ENCODE data around the gene ITGB5. TPM values are rescaled to one million over a fixed set of nuclear protein-coding genes. Genes with fewer than 3 reads are reported as not detected.
A peak's percentile ranks its signal among the peaks of the same experiment; 100 is the strongest.

ITGB5 gene
- total RNA-seq, 1 experiment from 2014 or later = 146 TPM

- WGBS (ENCODE audit: extremely low coverage, insufficient read length, low lambda C conversion rate) = no CpG with 5 or more reads among the region's 4 CpGs
- Histone ChIP-seq H2BK120ac (ENCODE audit: low read depth, low read length, poor library complexity, severe bottlenecking) (no peak overlapping the region), H3K27me3 (ENCODE audit: insufficient read depth, low read length) (no peaks in the 10 kb centered on the region), H3K4ac (ENCODE audit: low read depth, low read length) (no peak overlapping the region), H3K9me3 (ENCODE audit: control insufficient read depth, low read depth, low read length) (no peaks in the 10 kb centered on the region), H3K14ac (ENCODE audit: insufficient read depth, low read length) (no peak overlapping the region), H3K79me2 (ENCODE audit: insufficient read depth, low read length) (no peaks in the 10 kb centered on the region; the same call in 1 of the 2 replicates), H3K23ac (ENCODE audit: insufficient read length, low read depth, low read length) (no peak overlapping the region), H3K18ac (ENCODE audit: insufficient read length, low read depth, low read length) (no peak overlapping the region), H3K4me2 (ENCODE audit: insufficient read depth, insufficient read length, low read length) (no peak overlapping the region), H3K23me2 (ENCODE audit: insufficient read length, low read depth, low read length, poor library complexity, severe bottlenecking) (no peaks in the 10 kb centered on the region), H3T11ph (ENCODE audit: low read length) (no peak overlapping the region), H2BK12ac (ENCODE audit: insufficient read length, low read depth, low read length) (no peak overlapping the region), H2BK5ac (ENCODE audit: insufficient read length, low read length) (no peak overlapping the region), H4K8ac (replicated peaks; ENCODE audit: insufficient read length, low read depth, low read length) (no peak overlapping the region), H4K5ac (ENCODE audit: insufficient read length, low read depth, low read length) (no peak overlapping the region), H4K91ac (ENCODE audit: insufficient read length, low read depth, low read length) (no peak overlapping the region), H3K56ac (ENCODE audit: insufficient read length, low read depth, low read length) (no peak overlapping the region), H3K79me1 (ENCODE audit: insufficient read depth, low read depth, low read length, poor library complexity, severe bottlenecking) (no peaks in the 10 kb centered on the region), H3K9ac (ENCODE audit: extremely low read depth, insufficient read length, low read length) (no peak overlapping the region), H2AK5ac (ENCODE audit: insufficient read length, low read length) (no peak overlapping the region), H3K27ac (ENCODE audit: insufficient read length, low read depth, low read length) (no peak overlapping the region), H2BK15ac (ENCODE audit: low read depth, low read length) (no peak overlapping the region), H4K20me1 (ENCODE audit: control insufficient read depth, insufficient read depth, insufficient read length) (no peaks in the 10 kb centered on the region), H3K4me1 (ENCODE audit: insufficient read depth, low read length) (no peaks in the 10 kb centered on the region), H2BK20ac (ENCODE audit: low read depth, low read length, poor library complexity, severe bottlenecking) (no peak overlapping the region), H2AFZ (ENCODE audit: low read length) (no peak overlapping the region)
- Mint-ChIP-seq H3K36me3 (ENCODE audit: insufficient read depth in 1 of 3, low read depth in 3 of 3) (peaks cover 18 to 64% (median 23%) of the 10 kb centered on the region in 3 experiments; a peak in 6 of 7 replicates), H3K27ac (peak overlapping the region in 2 of 3 experiments; percentile 9 to 72; a peak in 3 of 7 replicates), H3K9me3 (no peaks in the 10 kb centered on the region), H3K4me1 (peaks cover 0 to 6% of the 10 kb centered on the region in 2 experiments; a peak in 1 of 4 replicates), H3K27me3 (ENCODE audit: low read depth) (no peaks in the 10 kb centered on the region), H3K4me3 (no peak overlapping the region)
- TF ChIP-seq CTCF (conservative IDR thresholded peaks at IDR 0.05) = no peak
- no peak for DNase-seq
Measured at GRCh38 chr3:124810970-124811369, 76.2 kb downstream of the ITGB5 start.
